Measurements from ENCODE around the gene SSU72.

Gene SSU72

DNA sequence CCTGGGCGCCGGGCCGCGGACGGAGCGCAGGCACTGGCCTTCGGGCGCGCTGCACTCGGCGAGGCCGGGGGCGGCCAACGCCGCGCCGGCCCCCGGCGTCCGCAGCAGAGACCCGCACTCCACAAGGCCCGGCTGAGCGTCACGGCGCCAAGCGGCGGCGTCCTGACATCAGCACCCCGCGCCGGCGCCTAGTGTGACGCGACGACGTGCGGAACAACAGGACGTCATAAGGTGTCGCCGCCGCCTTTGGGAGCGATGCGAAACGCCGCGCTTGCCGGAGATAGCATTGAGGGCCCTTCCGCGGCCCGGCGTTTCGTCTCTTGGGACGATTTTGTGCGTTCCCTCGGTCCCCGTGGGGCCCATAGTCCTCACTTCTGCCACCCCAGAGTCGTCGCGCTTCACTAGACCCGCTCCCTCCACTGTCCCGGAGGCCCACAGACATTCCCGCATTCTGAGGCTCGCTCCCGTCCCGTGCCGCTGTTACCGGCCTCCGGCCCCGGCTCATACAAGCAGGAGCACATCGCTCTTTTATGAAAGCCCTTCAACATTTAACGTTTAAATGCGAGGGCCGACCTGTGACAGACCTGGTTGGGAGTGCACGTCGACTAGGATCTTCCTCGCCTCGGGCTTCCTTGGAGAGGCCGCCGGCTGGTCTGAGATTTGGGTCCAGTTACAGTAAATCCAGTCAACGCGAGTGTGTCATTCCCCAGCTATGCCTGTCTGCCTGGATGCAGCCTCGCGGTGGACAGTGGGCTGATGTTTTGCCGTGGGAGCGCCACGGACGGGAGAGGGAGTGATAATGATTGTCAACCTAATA is at the start of gene SSU72:
Gene SSU72 (minus strand): TSS at position 143 of the 817 bp plus-strand sequence. CDS start 306 bp downstream, outside the sequence.
- peak; percentile 81 to 82 for DNase-seq (ENCODE audit: low read depth in 2 of 2)

DNA sequence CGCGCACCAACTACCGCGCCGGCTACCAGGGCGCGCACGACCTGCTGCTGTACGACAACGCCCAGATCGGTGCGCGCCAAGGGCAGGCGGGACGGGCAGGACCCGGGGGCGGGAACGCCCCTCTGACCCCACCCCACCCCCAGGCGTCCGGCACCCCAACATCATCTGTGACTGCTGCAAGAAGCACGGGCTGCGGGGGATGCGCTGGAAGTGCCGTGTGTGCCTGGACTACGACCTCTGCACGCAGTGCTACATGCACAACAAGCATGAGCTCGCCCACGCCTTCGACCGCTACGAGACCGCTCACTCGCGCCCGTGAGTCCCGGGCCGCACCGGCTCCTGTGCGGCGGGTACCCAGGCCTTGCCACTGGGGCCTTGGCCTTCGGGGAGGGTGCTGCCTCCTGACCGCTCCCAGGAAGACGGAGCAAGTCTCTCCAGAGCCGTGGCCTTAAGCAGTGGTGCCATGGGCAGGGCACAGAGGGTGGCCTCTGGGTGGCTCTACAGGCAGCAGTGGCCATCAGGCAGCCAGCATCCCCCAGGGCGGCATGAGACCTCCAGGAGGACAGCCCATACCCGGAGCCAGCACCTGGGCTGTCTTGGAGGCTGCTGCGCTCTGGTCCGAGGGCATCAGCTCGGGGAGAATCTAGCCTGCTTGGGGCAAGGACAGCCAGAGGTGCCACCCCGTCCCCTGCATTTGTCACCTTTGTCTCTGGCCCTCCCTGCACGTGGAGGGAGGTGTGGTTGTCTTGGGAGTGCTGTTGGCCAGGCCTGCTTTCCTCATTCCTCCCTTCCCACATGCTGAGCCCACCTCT is 49.2 kb upstream of the SSU72 start:
- no peak for DNase-seq (ENCODE audit: low read depth in 2 of 2)

DNA sequence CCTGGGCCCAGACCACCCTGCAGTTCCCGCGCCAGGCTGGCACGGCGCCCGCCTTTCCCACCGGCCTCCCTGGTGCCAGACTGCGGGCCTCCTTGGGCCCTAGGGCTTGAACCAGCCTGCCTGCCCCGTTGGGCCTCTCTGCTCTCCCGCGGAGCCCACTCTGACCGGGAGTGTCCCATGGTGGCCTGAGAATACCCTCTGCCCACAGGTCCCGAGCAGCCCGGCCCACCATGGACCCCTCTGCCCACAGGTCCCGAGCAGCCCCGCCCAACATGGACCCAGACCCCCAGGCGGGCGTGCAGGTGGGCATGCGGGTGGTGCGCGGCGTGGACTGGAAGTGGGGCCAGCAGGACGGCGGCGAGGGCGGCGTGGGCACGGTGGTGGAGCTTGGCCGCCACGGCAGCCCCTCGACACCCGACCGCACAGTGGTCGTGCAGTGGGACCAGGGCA is 48.5 kb upstream of the SSU72 start:
- DNase-seq (ENCODE audit: low read depth in 2 of 2), result no peak

DNA sequence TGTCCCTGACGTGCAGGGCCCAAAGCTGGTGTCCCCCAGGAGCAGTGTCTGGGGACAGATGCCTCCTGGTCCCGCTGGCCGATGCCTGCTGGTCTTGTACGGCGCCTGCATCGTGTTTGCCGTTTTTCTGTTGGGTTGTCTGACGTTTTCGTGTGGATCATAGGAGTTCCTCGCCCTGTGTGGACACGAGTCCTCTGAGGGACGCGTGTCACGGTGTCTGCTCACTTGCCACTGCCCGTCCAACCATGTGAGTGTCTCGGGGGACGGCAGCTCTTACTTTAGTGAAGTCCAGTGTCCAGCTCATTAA is 48.1 kb upstream of the SSU72 start:
- no peak for DNase-seq (ENCODE audit: low read depth in 2 of 2)

DNA sequence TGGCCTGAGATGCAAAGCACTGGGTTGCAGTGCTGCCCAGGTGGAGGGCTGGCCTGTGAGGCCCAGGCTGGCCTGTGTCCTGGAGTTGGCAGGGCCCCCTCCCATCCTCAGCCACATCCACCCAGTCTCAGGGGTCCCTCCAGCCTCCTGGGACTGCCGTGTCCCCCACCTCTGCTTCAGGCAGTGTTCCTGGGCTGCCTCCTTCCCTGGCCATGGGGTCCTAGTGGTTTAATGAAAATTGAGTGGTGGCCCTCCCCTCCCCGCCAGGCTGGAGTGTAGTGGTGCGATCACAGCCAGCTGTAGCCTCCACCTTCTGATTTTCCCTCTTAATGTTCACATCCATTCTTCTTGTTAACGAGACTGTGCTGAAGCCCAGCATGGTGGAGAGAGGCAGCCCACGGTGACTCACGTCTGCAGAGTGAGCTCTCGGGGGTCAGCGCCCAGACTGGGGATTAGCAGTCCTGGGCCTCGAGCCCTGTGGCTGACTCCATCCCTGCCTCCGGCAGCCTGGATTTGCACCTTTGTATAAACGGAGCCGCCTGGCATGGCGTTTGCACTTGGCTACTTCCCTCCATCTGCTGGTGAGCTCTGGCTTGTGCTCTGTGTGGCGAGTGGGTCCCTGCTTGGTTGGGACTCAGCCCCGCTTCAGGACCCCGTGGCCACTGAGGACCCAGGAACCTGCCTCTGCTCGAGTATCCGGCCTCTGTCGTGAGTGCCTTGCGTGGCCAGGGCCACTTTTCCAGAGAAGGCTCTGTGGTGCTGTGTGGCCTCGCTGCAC is 47.5 kb upstream of the SSU72 start:
- no peak for DNase-seq (ENCODE audit: low read depth in 2 of 2)

DNA sequence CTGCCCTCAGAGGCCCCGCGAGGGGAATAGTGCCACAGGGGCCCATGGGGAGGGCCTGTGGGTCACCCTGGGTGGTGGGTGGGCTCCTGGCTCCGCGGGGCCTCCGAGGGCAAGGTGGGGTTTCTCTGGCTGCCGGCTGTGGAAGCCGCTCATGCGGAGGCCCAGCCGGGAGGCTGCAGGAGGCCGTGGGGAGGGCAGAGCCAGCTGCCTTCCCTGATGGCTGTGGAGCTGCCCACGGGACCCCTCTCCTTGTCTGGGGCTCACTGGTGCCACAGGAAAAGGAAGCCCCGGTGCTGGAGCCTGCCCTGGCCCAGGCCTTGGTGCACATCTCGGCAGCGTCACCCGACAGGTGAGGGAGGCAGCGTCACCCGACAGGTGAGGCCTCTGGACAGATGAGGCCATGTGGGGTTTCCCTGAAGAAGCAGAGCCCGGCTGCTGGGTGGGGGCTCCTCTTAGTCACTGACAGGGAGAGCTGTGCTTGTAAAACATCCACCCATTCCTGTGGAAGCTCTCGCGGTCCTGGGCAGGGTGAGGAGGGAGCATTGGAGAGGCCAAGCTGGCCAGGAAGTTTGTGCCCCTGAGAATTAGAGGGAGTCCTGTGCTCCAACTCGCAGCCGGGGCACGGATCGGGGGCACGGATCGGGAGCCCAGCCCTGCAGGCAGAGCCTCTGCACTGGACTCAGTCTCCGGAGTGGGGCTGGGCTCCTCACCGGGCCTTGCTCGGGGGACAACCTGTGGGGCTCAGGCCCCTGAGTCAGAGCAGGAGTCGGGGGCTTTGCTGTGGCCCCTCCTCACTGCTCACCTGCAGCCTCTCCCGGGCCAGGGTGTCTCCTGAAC is 46.7 kb upstream of the SSU72 start:
- DNase-seq (ENCODE audit: low read depth in 2 of 2), result no peak

DNA sequence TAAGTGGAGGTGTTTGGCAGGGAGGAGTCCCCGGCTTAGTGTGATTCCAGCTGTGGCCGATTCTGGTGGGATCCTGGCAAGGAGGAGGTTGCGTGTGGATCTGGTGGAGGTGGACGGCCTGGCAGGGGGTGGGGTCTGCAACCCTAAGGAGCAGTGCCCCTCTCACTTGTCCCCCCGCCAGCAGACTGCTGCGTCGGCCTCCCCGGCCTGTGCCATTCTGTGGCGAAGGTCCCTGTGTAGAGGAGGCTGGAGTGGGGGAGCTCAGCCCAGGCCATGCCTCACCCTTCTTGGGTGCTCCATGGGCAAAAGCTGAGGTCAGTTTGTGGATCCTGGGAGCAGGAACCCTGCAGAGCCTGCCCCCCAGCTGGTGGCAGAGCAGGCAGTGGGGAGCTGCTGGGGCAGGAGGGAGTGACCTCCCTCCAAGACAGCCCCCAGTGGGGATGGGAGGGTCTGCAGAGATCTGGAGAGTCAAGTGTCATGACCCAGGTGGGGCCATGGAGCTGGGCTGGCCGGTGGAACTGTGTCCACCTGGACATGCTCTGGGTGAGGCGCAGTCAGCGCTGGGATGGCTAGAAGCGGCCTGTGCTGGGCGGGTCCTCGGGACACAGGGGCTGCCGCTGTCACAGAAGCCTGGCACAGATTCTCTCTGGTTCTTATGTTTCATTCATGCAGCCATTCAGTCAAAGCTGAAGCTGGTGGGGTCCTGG is 45.9 kb upstream of the SSU72 start:
- no peak for DNase-seq (ENCODE audit: low read depth in 2 of 2)

DNA sequence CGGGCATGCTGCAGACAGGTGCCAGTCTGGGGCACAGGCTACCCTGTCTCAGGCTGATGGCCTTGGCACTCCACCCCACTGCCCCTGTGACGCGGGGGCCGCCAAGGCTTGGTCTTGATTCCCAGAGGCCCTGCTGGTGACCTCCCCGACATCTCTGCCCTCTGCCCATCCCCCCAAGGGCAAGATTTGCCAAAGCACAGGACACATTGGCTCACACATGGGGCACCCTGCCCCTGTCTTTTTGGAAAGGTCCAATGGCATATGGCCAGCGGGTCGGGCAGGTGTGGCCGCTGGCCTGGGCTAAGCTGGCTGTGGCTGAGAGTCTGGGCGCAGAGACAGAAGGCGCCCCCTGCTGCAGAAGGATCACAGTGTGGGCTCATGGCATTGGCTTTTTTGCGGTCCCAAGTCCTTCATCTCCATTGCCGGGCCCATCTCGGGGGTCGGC is 45.3 kb upstream of the SSU72 start:
- DNase-seq (ENCODE audit: low read depth in 2 of 2), result no peak

DNA sequence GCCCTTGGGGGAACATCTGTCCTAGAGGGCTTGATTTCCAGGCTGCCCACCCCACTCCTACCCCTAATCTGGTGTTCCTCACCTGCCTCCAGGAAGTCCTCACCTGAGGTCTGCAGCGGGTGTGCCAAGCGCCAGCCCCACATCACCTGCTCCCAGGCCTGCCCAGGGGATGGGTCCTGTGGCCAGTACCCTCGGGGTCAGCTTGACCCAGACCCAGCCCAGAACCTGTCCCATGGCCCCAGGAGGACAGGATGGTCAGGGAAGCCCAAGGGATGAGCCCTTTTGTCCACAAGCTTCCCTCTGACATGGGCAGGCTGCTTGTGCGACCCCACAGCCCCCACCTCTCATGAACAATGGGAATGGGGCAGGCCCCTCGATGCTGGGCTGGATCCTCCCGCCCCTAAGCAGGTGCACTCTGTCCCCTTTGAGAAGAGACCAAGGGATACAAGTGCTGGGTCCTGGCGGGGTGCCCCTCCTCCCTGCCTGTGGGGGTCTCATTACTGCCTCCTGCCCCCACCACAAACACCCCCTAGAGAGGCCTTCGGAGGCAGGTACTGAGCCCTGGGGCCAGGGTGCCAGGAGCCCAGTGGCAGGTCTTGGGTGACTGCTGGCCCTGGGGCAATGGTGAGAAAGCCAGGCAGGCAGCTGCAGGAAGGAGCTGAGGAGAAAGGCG is 43.9 kb upstream of the SSU72 start:
- DNase-seq (ENCODE audit: low read depth in 2 of 2), result no peak

DNA sequence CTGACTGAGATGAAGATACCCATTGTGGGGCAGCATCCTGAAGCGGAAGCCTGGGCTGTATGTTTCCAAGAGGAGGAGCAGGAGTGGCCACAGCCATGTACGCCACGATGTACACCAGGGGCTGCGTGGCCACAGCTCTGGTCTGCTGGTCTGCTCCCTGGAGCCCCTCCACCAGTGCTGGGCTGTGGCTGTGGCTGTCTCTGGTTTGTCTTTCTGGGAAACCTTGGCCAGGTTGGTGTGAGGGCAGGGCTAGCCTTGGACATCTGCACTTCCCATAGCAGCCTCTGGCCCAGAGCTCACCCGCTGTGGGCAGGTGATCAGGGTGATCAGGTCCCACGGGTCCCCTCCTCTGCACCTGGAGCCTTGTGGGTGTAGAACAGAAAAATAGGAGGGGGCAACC is 43.3 kb upstream of the SSU72 start:
- no peak for DNase-seq (ENCODE audit: low read depth in 2 of 2)

DNA sequence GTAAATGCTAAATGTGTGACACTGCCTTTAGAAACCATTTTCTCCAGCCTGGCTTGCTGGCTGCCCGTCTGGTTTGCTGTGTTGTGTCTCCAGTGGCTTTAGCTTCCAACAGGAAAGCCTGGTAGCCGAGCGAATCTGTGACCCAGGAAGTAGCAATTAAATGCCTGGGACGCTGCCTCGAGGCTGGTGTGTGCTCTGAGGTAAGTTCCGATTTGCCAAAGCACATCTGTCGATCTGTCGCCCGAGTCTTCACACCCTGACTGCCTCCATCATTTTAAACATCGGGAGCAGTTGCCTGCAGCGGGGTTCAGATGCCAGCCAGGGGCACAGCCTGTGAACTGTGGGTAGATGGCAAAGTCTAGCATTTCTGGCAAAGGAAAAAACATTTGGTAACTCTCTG is 42.9 kb upstream of the SSU72 start:
- no peak for DNase-seq (ENCODE audit: low read depth in 2 of 2)

DNA sequence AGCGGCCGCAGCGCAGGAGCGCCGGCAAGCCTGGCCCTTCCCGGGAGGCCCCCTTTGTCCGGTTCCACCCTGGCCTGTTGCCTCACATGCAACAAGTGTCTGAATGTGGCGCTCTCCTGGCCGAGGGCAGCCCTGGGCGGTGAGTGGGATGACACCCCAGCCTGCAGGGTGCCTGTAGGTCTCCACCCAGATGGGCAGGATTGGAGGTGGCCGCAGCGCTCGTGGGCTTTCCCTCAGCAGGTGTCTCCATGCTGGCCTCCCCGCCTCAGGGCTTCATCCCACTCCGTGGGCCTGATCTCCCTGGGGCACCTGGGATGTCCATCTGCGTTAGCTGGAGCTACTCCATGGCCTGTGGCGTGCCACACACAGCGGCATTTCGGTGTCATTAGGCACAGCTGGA is 42.2 kb upstream of the SSU72 start:
- DNase-seq (ENCODE audit: low read depth in 2 of 2), result no peak

DNA sequence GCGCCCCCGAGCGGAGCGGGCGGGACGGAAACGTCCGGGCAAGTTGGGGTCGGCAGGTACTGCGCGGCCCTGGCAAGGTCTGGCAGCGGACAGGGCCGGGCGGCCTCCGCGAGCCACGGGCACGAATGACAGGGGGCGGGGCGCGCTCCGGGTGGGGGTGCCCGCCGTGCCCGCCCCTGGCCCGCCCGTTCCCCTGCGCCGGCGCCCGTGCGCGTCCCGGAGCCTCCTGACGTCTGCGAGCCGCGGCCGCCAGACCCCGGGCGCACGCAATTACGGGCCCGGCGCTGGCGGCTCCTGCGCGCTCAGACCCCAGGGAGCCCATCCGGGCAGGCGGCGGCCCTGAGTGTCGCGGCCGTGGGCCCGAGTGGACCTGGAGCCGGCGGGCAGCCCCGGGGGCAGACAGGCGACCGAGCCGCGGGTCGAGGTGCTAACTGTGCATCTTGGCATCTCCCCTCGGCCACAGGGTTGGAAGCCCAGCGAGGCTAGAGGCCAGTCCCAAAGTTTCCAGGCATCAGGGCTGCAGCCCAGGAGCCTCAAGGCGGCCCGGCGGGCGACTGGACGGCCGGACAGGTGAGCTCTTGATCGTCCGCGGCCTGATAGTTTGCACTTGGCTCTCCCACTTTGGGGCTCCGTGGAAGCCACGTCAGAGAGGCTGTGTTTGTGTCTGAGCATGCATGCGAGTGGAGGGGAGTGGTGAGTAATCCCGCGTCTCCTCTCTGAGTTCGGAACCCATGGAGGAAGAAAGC is 41.6 kb upstream of the SSU72 start:
- no peak for DNase-seq (ENCODE audit: low read depth in 2 of 2)

DNA sequence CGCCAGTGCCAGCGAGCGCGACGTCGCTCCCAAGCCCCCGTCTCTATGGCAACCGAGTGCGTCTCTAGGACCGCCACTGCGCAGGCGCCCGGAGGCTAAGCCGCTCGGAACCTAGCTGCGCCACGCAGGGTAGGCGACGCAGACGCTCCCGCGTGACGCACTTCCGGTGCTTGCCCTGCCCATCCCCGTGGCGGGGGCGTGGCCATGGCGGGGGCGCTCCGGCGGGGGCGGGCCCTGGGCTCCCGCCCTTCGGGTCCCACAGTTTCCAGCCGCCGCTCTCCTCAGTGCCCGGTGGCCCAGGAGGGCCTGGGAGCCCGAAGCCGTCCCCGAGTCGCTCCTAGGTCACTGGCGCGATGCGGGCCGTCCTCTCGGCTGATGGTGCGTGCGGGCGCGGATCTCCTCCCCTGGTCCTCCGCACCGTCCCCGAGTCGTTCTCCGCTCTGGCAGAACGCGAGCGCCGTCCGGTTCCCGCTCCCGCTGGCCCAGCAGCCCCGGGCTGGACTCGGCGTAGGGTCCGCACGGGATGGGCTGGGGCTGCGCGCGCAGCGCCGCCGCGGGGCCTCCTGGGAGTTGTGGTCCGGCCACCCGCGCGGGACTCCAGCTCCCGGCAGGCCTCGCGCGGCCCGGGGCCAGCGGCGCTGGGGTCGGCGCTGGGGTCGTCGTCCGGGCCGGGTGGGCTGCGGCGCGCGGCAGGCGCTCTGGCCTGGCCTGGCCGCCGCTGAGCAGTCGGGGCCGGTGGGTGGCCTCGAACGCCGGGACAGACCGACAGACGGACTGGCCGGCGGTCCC is 40.8 kb upstream of the SSU72 start, which contains the start of gene MIB2:
Gene MIB2 (plus strand): TSS at position 245 of the 789 bp plus-strand sequence. CDS start 7,953 bp downstream, outside the sequence.
- peak; percentile 93 to 98 for DNase-seq (ENCODE audit: low read depth in 2 of 2)

DNA sequence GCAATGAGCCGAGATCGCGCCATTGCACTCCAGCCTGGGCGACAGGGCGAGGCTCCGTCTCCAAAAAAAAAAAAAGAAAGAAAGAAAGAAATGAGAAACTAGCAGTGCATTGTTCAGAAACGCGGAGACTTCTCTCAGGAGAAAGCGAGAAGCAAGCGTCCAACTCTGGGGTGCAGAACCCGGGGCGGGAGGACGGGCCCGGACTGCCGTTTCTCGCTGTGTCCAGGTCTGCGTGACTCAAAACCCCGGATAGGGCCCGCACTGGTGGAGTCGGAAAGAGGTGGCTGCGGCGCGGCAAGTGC is 40.2 kb upstream of the SSU72 start:
- no peak for DNase-seq (ENCODE audit: low read depth in 2 of 2)

DNA sequence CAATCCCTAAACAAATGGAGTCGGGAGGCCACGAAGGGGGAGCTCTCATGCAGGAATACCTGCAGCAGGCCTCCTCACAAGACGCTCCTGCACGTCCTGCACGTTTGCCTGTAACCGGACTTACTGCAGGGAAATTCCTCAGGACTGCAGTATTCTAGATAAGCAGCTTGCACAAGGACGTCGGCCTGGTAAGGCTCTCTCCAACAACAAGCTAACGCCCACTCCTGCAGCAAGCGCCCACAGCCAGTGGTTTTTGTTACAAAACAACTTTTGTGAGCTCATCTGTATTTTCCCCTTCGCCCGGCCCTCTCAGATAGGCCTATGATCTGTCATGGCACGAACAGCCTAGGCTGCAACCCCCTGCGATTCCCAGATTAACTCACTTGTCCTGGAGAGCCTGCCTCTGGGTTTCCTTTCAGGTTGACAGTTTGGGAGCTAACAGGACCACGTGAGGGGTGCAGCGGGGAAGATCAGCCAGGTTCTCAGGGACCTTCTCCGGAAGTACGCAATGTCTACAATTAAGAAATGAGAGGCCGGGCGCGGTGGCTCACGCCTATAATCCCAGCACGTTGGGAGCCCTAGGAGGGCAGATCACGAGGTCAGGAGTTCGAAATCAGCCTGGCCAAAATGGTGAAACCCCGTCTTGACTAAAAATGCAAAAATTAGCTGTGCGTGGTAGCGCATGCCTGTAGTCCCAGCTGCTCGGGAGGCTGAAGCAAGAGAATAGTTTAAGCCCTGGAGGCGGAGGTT is 39.7 kb upstream of the SSU72 start:
- peak in 1 of 2 donors; percentile 33 for DNase-seq (ENCODE audit: low read depth in 2 of 2)

DNA sequence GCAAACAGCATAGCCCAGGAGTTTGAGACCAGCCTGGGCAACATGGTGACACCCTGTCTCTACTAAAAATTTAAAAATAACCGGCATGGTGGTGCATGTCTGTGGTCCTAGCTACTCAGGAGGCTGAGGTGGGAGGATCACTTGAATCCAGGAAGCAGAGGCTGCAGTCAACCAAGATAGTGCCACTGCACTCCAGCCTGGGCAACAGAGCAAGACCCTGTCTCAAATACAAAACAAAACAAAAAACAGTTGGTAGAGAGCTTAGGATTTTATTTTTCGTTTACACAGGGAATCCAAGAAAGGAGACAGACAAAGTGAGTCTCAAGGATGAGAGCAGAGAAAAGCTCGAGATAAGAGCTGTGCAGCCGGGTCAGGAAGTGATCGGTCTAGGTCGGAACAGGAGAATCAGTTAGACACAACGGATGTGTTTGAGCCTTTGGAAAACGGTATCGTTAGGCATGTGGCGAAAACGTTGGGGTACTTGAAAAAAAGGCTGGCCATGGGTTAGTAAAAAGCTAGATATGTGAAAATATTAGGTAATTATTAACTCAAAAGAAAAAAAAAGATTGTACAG is 38.9 kb upstream of the SSU72 start:
- DNase-seq (ENCODE audit: low read depth in 2 of 2), result no peak

DNA sequence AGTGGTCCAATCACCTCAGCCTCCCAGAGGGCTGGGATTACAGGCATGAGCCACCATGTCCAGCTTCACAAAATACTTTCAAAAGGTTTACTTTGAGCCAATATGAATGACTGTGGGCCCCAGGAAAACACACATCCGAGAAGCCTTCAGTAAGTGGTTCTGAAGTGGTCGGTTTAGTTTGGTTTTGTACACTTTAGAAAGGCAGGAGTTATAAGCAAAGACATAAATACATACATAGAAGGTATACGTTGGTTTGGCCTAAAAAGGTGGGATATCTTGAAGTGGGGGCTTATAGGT is 37.4 kb upstream of the SSU72 start:
- DNase-seq (ENCODE audit: low read depth in 2 of 2), result no peak
